B cell (primary cell): ENCODE measurements around the gene CTNNA2. TPM values are rescaled to one million over a fixed set of nuclear protein-coding genes. Genes with fewer than 3 reads are reported as not detected.

Experiments used
- ATAC-seq: fragments of 200-7000 bp; cut with Tn5 transposase; one replicate; pipeline ENCODE4 v1.10.0; 2021; ENCODE audit warnings: low read depth, mild to moderate bottlenecking, moderate number of reproducible peaks, moderate library complexity
- CTCF ChIA-PET: fragments of 350-600 bp; sonication (Branson Sonifier 250); formaldehyde crosslinking; loops from one replicate; lab custom pipeline; 2021; ENCODE audit warnings: antibody characterized with exemption, inconsistent platforms; lab: Charles Lee
- POLR2A ChIA-PET: fragments of 350-600 bp; sonication (Branson Sonifier 250); formaldehyde crosslinking; loops from one replicate; lab custom pipeline; 2021; ENCODE audit warnings: antibody characterized with exemption; lab: Charles Lee
- DNase-seq: peaks from one replicate; pipeline ENCODE4 v3.0.0; 2013
- H2AFZ ChIP-seq: 2 replicates; pipeline ENCODE4 v1.6.1; 2012; ENCODE audit warnings: mild to moderate bottlenecking, low read depth, low read length; ENCODE audit not compliant: insufficient read depth, poor library complexity, severe bottlenecking
- H3K27ac ChIP-seq, 2 donors: 1 replicate in 1 of 2; 2 replicates in 1 of 2; pipeline ENCODE4 v1.5.1; 2012 to 2013; ENCODE audit warnings: low read length in 2 of 2, mild to moderate bottlenecking in 2 of 2, moderate library complexity in 1 of 2
- H3K27me3 ChIP-seq, 4 experiments: fragments of 200-600 bp in 1 of 4; sonication (generic) in 1 of 4; replicated peaks in 1 of 4; 1 replicate in 2 of 4; 2 replicates in 2 of 4; pipeline versions ENCODE4 v1.6.1 to v1.7.0; 2013 to 2016; ENCODE audit warnings: low read length in 3 of 4, mild to moderate bottlenecking in 2 of 4, mixed read lengths in 1 of 4, moderate library complexity in 1 of 4; ENCODE audit not compliant: insufficient read depth in 4 of 4, control insufficient read depth in 3 of 4; ENCODE audit errors: control extremely low read depth in 1 of 4
- H3K36me3 ChIP-seq, 2 experiments: replicated peaks in 1 of 2; 1 replicate in 1 of 2; 2 replicates in 1 of 2; pipeline versions ENCODE4 v1.6.1 to v1.7.1; 2013; ENCODE audit warnings: low read length in 1 of 2; ENCODE audit not compliant: insufficient read depth in 2 of 2, control insufficient read depth in 1 of 2; ENCODE audit errors: control extremely low read depth in 1 of 2, extremely low read depth in 1 of 2
- H3K4me1 ChIP-seq, 2 donors: fragments of 200-600 bp in 1 of 2; sonication (generic) in 1 of 2; 1 replicate in 1 of 2; 2 replicates in 1 of 2; pipeline versions ENCODE4 v1.5.1 to v1.6.1; 2013 to 2017; ENCODE audit warnings: low read length in 2 of 2; ENCODE audit not compliant: control insufficient read depth in 2 of 2, insufficient read depth in 2 of 2
- H3K4me2 ChIP-seq: replicated peaks from 2 replicates; pipeline ENCODE3; 2012; ENCODE audit warnings: mild to moderate bottlenecking, low read depth, low read length; ENCODE audit not compliant: poor library complexity, severe bottlenecking
- H3K4me3 ChIP-seq, 5 experiments: fragments of 200-600 bp in 1 of 5; sonication (generic) in 1 of 5; 1 replicate in 3 of 5; 2 replicates in 2 of 5; pipeline versions ENCODE4 v1.5.1 to v1.7.0; 2011 to 2016; ENCODE audit warnings: low read length in 4 of 5, mild to moderate bottlenecking in 4 of 5, low read depth in 2 of 5, control low read depth in 1 of 5, moderate library complexity in 1 of 5; ENCODE audit not compliant: insufficient read depth in 1 of 5; ENCODE audit errors: control extremely low read depth in 1 of 5, extremely low read depth in 1 of 5
- H3K79me2 ChIP-seq: fragments of 200-600 bp; sonication (generic); one replicate; pipeline ENCODE4 v1.6.0; 2016; ENCODE audit warnings: low read length; ENCODE audit not compliant: control insufficient read depth, insufficient read depth
- H3K9ac ChIP-seq: fragments of 200-600 bp; sonication (generic); 2 replicates; pipeline ENCODE4 v1.6.1; 2017; ENCODE audit warnings: mild to moderate bottlenecking, low read length, moderate library complexity
- H3K9me3 ChIP-seq, 3 donors: one replicate each; pipeline versions ENCODE4 v1.6.1 to v1.7.1; 2013; ENCODE audit warnings: low read length in 2 of 3; ENCODE audit not compliant: control insufficient read depth in 2 of 3, insufficient read depth in 1 of 3; ENCODE audit errors: control extremely low read depth in 1 of 3
- H4K20me1 ChIP-seq: 2 replicates; pipeline ENCODE4 v1.6.0; 2012; ENCODE audit warnings: mild to moderate bottlenecking, low read length; ENCODE audit not compliant: insufficient read depth, control insufficient read depth, poor library complexity, severe bottlenecking
- H3K27ac Mint-ChIP-seq: one replicate; pipeline ENCODE4 v1.8.0; 2021; ENCODE audit warnings: mixed read lengths
- H3K27me3 Mint-ChIP-seq: one replicate; pipeline ENCODE4 v1.8.0; 2021; ENCODE audit warnings: mixed read lengths
- H3K4me1 Mint-ChIP-seq: one replicate; pipeline ENCODE4 v1.8.0; 2021; ENCODE audit warnings: mixed read lengths
- H3K4me3 Mint-ChIP-seq: one replicate; pipeline ENCODE4 v1.8.0; 2021; ENCODE audit warnings: mixed read lengths
- H3K9me3 Mint-ChIP-seq: one replicate; pipeline ENCODE4 v1.8.0; 2022; ENCODE audit warnings: mixed read lengths; ENCODE audit not compliant: insufficient read depth
- EZH2 ChIP-seq: IDR thresholded peaks from 2 replicates; pipeline ENCODE4 v1.6.1; 2012; ENCODE audit warnings: borderline replicate concordance, low read depth, mild to moderate bottlenecking, moderate library complexity, low read length; ENCODE audit not compliant: insufficient read depth, poor library complexity, severe bottlenecking
- WGBS: methylation state at CpG from one replicate; pipeline ENCODE4 v1.1.5; 2013; ENCODE audit warnings: missing lambda C conversion rate; ENCODE audit not compliant: insufficient coverage; 5-methylcytosine and 5-hydroxymethylcytosine counted together
- intact Hi-C: fragments of 100-400 bp; cut with micrococcal nuclease; formaldehyde crosslinking; loops from one replicate; pipeline ENCODE4 v1.10.0; 2022
- polyA plus RNA-seq: library from polyadenylated mRNA; depleted of rRNA; stranded (reverse); fragments of >200 nt; gene quantifications from 2 replicates; pipeline ENCODE4 v1.2.3, GENCODE V29; 2012
- total RNA-seq, 2 donors: library from RNA; stranded (reverse); fragments of 120-200 nt in 1 of 2; gene quantifications; 1 replicate in 1 of 2; 2 replicates in 1 of 2; pipeline versions ENCODE4 v1.2.3 to v1.2.4, GENCODE V29; 2013 to 2022
- TF ChIP-seq, protein P1 (sequence below): fragments of 200-600 bp; IDR thresholded peaks from one replicate; pipeline ENCODE4 v1.8.0; 2022; ENCODE audit warnings: antibody characterized with exemption, mild to moderate bottlenecking

CTNNA2 gene
- total and polyA plus RNA-seq, 2 donors (not counting 1 experiment from before 2014, with no cell fraction given): not detected

DNA sequence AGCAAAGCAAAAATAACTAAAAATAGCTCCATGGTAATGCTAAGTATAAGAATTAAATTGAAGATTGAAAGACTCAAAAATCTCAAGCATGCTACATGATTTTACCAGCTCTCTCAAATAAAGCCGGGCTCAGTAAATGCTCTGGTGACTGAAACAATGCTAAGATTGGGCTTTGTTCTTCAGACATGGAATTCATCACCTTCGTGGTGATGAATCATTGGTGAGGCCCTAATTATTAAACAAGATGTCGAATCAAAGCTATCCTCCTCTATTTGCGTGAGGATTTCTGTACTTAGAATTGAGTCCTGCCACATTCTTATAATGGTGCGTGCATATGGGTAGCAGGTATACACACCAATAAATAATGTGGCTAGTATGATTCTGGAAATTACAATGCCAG, 850.5 kb downstream of the CTNNA2 start:
- H3K79me2 ChIP-seq: no peaks in the 10 kb centered on the region
- H3K27ac ChIP-seq: no peak overlapping the region

GRCh38 chr2:80363791-80364349, 851.0 kb downstream of the CTNNA2 start:
- H3K27ac ChIP-seq: no peak overlapping the region
- H3K4me3 ChIP-seq: no peak overlapping the region
- no peaks in the 10 kb centered on the region for H4K20me1 ChIP-seq
- no peaks in the 10 kb centered on the region for H3K79me2 ChIP-seq
- H3K9ac ChIP-seq: no peak overlapping the region
- H2AFZ ChIP-seq: no peak overlapping the region
- Mint-ChIP-seq H3K9me3 (no peaks in the 10 kb centered on the region), H3K27me3 (no peaks in the 10 kb centered on the region), H3K27ac (no peak overlapping the region), H3K4me3 (no peak overlapping the region), H3K4me1 (no peaks in the 10 kb centered on the region)
- ATAC-seq (no peak), DNase-seq (no peak)
- CTCF ChIA-PET: no interaction called here
- no peaks in the 10 kb centered on the region for H3K4me1 ChIP-seq
- POLR2A ChIA-PET: no interaction called here
- H3K4me2 ChIP-seq: no peak overlapping the region
- H3K36me3 ChIP-seq: no peaks in the 10 kb centered on the region
- no peaks in the 10 kb centered on the region for H3K27me3 ChIP-seq
- H3K9me3 ChIP-seq: no peaks in the 10 kb centered on the region
- intact Hi-C loops: no loop called here
- WGBS: 20% methylated on average over 2 of the region's 7 CpGs
- TF ChIP-seq, protein P1, sequence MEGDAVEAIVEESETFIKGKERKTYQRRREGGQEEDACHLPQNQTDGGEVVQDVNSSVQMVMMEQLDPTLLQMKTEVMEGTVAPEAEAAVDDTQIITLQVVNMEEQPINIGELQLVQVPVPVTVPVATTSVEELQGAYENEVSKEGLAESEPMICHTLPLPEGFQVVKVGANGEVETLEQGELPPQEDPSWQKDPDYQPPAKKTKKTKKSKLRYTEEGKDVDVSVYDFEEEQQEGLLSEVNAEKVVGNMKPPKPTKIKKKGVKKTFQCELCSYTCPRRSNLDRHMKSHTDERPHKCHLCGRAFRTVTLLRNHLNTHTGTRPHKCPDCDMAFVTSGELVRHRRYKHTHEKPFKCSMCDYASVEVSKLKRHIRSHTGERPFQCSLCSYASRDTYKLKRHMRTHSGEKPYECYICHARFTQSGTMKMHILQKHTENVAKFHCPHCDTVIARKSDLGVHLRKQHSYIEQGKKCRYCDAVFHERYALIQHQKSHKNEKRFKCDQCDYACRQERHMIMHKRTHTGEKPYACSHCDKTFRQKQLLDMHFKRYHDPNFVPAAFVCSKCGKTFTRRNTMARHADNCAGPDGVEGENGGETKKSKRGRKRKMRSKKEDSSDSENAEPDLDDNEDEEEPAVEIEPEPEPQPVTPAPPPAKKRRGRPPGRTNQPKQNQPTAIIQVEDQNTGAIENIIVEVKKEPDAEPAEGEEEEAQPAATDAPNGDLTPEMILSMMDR: no peak
- TF ChIP-seq EZH2: no peak

More for the DNA sequence above, 850.5 kb downstream of the CTNNA2 start:
- Mint-ChIP-seq H3K27ac (no peak overlapping the region), H3K4me3 (no peak overlapping the region), H3K4me1 (no peaks in the 10 kb centered on the region), H3K9me3 (no peaks in the 10 kb centered on the region), H3K27me3 (no peaks in the 10 kb centered on the region)
- intact Hi-C loops: no loop called here
- H3K27me3 ChIP-seq: no peaks in the 10 kb centered on the region
- no peak overlapping the region for H2AFZ ChIP-seq
- H3K36me3 ChIP-seq: no peaks in the 10 kb centered on the region
- no peak overlapping the region for H3K9ac ChIP-seq
- H3K9me3 ChIP-seq: no peaks in the 10 kb centered on the region
- ChIA-PET POLR2A (no interaction called here), CTCF (no interaction called here)
- no peaks in the 10 kb centered on the region for H3K4me1 ChIP-seq
- no peak overlapping the region for H3K4me3 ChIP-seq
- 100% methylated on average over 1 of the region's 5 CpGs for WGBS
- TF ChIP-seq, protein P1: no peak
- no peak for TF ChIP-seq EZH2
- no peaks in the 10 kb centered on the region for H4K20me1 ChIP-seq
- no peak for DNase-seq
- H3K4me2 ChIP-seq: no peak overlapping the region
- no peak for ATAC-seq
